Adrenal gland (tissue), 5 donors: ENCODE measurements around the gene ARHGEF39.
"Not testable (repeated sequence)": the region's sequence is repeated elsewhere in the genome, so short reads cannot be mapped to it uniquely, and the experiment has no call there.

Experiments used
- POLR2A ChIP-seq, 2 donors: fragments of 450-650 bp; IDR thresholded peaks; one replicate each; pipeline ENCODE4 v1.6.1; 2017; ENCODE audit warnings: antibody characterized with exemption in 2 of 2, mild to moderate bottlenecking in 2 of 2, moderate library complexity in 1 of 2
- TF ChIP-seq, protein P1 (sequence below), 6 experiments: fragments of 450-650 bp in 4 of 6; fragments of 200-600 bp in 2 of 6; sonication (generic) in 1 of 6; IDR thresholded peaks; 1 replicate in 5 of 6; 2 replicates in 1 of 6; pipeline versions ENCODE4 v1.5.1 to v1.8.0; 2016 to 2021; ENCODE audit warnings: antibody characterized with exemption in 6 of 6, mild to moderate bottlenecking in 2 of 6, moderate library complexity in 1 of 6
- donor health status: DM: no; HTN: no; CAD: no.

DNA sequence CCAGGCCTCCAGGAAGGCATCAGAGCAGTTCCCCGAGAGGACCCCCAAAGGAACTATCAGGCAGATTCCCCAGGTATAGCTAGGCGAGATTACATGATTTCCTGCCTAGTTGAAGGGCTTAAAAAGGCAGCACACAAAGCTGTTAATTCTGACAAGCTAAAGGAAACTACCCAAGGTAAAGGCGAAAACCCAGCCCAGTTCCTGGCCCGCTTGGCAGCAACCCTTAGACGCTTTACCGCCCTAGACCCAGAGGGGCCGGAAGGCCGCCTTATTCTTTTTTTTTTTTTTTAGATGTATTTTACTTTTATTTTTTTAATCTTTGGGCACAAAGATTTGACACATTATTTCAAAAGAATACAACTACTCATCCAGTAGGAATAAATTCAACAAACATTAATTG, 26.2 kb downstream of the ARHGEF39 start:
- TF ChIP-seq, protein P1, sequence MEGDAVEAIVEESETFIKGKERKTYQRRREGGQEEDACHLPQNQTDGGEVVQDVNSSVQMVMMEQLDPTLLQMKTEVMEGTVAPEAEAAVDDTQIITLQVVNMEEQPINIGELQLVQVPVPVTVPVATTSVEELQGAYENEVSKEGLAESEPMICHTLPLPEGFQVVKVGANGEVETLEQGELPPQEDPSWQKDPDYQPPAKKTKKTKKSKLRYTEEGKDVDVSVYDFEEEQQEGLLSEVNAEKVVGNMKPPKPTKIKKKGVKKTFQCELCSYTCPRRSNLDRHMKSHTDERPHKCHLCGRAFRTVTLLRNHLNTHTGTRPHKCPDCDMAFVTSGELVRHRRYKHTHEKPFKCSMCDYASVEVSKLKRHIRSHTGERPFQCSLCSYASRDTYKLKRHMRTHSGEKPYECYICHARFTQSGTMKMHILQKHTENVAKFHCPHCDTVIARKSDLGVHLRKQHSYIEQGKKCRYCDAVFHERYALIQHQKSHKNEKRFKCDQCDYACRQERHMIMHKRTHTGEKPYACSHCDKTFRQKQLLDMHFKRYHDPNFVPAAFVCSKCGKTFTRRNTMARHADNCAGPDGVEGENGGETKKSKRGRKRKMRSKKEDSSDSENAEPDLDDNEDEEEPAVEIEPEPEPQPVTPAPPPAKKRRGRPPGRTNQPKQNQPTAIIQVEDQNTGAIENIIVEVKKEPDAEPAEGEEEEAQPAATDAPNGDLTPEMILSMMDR (IDR thresholded peaks at IDR 0.05) = not testable (repeated sequence)
- TF ChIP-seq POLR2A (IDR thresholded peaks at IDR 0.05) = not testable (repeated sequence)
